Activated CD4-positive, alpha-beta T cell treated with anti-CD3 and anti-CD28 coated beads, Interleukin-2, amount 50 U/mL, for 1 hour (primary cell): ENCODE results near the gene RAB21.

Experiments used
- DNase-seq: peaks from one replicate; pipeline ENCODE4 v3.0.0-alpha.2; 2020

The RAB21 gene, protein sequence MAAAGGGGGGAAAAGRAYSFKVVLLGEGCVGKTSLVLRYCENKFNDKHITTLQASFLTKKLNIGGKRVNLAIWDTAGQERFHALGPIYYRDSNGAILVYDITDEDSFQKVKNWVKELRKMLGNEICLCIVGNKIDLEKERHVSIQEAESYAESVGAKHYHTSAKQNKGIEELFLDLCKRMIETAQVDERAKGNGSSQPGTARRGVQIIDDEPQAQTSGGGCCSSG

DNA sequence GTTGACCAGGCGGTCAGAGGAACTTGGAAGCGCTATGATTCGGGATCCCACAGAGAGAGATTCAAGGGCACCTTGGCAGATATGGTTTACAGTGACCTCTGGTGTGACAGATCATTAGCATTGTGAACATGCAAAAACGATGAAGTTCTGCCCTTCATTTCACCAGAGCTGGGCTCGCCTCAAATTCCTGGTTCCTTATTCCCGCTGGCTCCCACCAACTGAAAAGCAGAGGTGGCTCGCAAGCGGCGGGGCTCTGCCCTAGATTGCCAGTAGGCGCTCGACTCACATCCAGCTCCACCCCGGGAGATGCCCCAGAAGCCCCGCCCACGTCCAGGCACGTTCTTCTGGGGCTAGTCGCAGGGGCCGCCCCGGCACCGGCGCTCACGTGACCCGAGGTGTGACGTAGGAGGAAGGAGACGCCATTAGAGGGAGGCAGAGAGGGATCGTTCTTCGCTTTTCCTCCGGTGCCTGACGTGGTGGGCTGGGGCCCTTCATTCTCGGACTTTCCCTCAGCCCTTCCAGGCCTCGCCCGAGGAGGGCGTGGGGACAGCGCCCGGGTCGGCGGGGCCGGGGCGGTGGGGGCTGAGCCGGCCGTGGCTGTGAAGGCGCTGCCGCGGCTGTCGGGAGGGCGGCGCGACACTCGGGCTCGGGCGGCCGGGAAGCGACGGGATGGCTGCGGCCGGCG, at the start of gene RAB21:
TSS of gene RAB21 (plus strand) at position 403 of the 685 bp plus-strand sequence. CDS start at position 670, 267 bp downstream.
- peak; percentile 99 for DNase-seq

DNA sequence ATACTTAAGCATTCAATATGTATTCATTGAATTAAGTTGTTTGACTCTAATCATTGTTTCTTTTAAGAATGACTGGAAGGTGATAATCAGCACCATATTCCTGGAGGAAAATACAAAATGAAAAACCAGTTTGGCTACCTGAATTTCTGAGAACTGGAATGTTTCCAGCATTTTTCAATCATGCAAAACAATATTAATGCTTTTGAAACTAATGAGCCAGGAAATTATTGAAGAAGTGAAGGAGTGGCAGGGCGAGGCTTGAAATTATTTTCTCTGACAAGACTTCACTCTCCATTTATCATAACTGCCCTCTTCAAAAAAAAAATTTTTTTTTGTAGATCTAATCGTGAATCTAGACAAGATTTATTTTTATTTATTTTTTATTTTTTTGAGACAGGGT, 49.7 kb upstream of the RAB21 start:
- DNase-seq = no peak

DNA sequence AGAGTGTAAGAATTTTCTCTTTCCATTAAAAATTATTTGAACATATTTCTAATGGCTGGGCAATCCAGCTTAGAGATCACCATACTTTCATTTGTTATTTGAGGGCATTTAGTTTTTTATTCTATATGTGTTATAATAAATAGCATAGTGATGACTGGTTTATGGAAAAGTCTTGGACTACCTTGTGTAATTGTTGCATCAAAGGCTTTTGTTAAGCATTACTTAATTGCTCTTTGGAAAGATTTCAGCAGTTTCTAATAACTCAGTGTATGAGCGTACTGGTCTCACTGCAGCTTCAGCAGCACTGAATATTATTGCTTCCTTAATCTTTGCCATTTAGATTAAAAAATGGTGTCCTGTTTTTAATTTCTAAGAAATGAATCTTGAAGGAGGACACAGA, 46.0 kb upstream of the RAB21 start:
- no peak for DNase-seq

- no peak for DNase-seq
Measured at GRCh38 chr12:71710276-71711125, 44.2 kb upstream of the RAB21 start.

DNA sequence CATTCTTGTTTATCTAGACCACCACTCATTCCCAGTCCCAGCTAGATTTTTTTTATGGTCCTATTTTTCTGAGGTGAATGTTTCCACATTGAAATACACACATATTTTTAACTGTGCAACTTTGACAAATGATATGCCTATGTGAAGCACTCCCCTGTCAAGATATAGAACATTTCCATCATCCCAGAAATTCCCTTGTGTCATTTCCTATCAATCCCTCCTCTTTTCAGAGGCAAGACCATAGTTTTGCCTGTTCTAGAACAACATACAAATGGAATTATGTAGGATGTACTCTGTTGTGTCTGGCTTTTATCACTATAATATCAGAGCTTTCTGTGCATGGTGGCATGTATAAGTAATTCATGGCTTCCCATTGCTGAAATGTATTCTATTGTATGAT, 36.1 kb upstream of the RAB21 start:
- DNase-seq = no peak

- DNase-seq = no peak
Measured at GRCh38 chr12:71719647-71720370, 34.9 kb upstream of the RAB21 start.

DNA sequence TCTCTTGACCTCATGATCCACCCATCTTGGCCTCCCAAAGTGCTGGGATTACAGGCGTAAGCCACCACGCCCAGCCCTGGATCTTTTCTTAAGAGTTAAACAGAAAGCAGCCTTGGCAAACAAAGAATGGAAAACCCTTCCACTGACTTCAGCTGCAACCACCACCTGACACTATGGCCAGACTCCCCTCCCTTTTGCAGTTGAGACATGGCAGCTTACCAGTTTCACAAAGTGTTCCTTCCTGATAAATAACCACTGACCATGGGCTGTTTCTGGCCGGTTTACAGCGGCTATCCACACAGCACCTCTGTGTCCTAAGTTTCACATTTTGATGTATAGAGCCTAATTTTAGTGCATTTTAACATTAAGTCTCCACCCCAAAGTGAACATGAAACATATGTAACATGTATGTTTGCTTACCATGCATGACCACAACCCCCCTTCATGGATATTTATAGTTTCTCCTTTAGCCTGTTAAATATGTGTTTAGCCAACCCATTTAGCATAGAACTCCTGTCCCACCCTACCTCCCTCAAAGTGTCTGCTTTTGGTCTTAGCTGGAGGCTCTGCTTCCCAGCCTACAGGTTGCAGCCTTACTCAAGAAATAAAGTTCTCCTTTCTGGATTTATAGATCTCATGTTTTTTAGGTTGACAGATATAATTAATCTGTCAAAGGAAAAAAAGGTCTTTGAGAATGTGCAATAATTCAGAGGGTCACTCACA, 32.7 kb upstream of the RAB21 start:
- no peak for DNase-seq

GRCh38 chr12:71725011-71725410, 29.7 kb upstream of the RAB21 start:
- no peak for DNase-seq

DNA sequence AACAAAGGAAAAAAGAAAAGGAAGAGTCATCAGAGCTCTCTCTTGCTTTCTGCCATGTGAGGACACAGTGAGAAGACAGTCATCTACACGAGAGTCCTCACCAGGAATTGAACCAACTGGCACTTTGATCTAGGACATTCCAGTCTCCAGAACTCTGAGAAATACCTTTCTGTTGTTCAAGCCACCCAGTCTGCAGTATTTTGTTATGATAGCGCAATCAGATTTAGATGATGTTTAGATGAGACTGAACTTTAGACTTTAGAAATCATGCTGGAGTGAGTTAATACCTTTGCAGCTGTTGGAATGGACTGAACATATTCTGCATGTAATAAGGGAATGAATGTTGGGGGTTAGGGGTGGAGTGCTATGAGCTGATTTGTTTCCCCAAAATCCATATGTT, 28.1 kb upstream of the RAB21 start:
- no peak for DNase-seq

GRCh38 chr12:71727958-71728357, 26.7 kb upstream of the RAB21 start:
- no peak for DNase-seq

- DNase-seq = no peak
Measured at GRCh38 chr12:71730936-71731335, 23.7 kb upstream of the RAB21 start.

GRCh38 chr12:71731439-71732356, 23.0 kb upstream of the RAB21 start:
- DNase-seq = no peak

- no peak for DNase-seq
Measured at GRCh38 chr12:71732357-71732712, 22.3 kb upstream of the RAB21 start.

GRCh38 chr12:71737197-71737596, 17.5 kb upstream of the RAB21 start:
- DNase-seq = no peak

- DNase-seq = no peak
Measured at GRCh38 chr12:71742998-71743397, 11.7 kb upstream of the RAB21 start.

- no peak for DNase-seq
Measured at GRCh38 chr12:71744522-71745300, 10.0 kb upstream of the RAB21 start.

DNA sequence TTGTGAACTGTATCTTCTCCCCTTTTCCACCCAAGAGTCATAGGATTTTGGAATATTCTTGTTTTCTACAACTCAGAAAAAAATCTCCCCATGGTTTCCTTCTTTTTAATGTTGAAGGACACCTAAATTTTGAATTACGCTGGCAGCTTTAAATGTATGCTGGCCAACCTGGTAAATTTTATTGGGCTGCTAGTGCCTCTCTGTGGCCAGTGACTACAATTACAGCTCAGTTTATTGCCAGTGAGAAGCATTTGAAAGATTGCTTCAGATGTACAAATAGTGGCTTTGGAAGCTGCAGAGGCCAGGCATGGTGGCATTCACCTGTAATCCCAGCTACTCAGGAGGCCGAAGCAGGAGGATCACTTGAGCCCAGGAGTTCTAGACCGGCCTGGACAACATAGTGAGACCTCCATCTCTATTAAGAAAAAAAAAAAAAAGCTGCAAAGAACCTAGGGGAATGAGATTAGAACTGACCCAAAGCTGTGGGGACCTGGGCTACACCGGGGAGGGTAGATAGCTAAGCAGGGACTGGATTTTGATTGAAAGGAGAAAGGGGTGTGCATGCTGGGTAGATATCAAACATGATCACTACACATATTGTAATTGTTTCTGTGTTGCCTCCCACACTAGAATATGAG, 7.6 kb upstream of the RAB21 start:
- DNase-seq = peak; percentile 36

GRCh38 chr12:71748081-71748850, 6.4 kb upstream of the RAB21 start:
- no peak for DNase-seq

DNA sequence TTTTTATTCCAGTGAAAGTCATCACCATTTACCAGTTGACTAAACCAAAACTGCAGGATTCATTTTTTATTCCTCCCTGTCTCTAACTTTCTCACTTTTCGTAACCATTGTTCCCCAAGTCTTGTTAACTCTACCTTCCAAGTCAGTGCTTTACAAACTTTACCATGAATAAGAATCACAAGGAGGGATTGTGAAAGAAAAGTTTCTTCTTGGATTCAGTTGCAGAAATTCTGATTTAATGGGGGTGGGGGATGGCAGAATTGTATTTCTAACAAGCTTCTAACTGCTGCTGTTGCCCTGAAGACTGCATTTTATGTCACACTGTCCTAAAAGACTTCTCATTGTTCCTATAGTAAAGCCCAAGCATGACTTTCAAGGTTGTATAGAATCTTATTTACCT, 5.0 kb upstream of the RAB21 start:
- no peak for DNase-seq
